Eye (tissue), 1 donor: ENCODE results near the gene GRID1.

Experiments used
- DNase-seq: peaks from one replicate; pipeline ENCODE4 v3.0.0-alpha.2; 2015

The GRID1 gene

DNA sequence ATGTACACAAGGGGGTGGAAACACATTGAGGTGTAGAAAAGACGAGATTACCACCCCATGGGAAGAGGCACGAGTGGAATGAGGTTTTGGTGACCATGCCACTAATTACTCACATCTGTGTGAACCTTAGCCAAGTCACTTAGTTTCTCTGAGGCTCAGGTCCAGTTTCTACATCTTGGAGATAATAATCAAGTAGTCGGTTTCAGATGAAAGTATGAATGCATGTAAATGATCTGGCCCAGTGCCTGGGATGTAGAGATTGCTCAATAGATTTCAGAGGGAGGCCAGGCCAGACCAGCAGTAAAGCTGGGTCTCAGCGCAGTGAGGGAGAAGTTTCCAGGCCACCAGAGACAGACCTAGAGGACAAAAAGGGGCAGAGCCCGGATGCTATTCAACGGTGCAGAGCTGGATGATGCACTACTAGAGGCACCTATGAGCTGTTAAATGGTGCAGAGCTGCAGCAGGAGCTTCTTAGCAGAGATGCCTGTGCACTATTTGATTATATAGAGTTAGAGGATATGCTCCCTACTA lies 725.1 kb downstream of the GRID1 start:
- DNase-seq, result no peak

GRCh38 chr10:85638797-85639196 lies 727.8 kb downstream of the GRID1 start:
- DNase-seq, result no peak

- peak; percentile 26 for DNase-seq
Measured at GRCh38 chr10:85635650-85636049, 730.9 kb downstream of the GRID1 start.

DNA sequence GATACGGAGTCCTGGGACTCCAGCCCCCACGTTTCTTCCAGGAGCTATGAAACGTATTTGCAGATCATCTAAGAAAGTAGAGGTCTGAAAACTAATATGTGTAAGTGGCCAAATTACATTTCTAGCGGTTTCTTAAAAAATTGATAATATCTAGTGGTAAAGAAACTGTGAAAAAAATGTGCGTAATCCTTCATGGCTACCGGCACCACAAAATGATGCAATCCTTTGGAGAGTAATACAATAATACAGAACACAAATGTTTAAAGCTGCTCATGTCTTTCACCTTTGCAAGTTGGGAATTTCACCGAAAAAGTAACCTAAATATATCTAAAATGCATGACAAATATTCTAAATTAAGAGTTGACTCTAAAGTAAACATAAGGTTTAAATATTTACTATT lies 742.1 kb downstream of the GRID1 start:
- no peak for DNase-seq

- DNase-seq, result no peak
Measured at GRCh38 chr10:85623758-85624157, 742.8 kb downstream of the GRID1 start.

GRCh38 chr10:85623342-85623741 lies 743.3 kb downstream of the GRID1 start:
- DNase-seq, result no peak

- DNase-seq, result no peak
Measured at GRCh38 chr10:85622425-85622824, 744.2 kb downstream of the GRID1 start.

DNA sequence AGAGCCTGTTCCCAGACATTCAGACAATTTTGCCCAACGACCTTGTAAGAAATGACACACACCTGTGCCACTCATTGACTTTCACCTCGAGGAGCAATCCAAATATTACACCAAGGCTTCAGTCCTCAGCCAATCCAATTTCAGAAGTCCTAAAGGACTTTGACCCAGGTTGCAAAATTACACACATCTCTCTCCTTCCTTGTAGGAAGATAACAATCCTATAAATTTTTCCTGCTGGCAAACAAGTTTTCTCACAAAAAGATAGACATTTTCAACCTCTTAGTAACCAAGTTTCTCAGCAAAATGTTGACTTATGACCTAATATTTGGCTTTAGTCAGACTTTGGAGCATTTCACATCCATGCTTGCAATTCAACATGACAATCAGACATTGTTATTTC lies 745.0 kb downstream of the GRID1 start:
- no peak for DNase-seq

- no peak for DNase-seq
Measured at GRCh38 chr10:85620807-85621206, 745.8 kb downstream of the GRID1 start.

GRCh38 chr10:85619832-85620231 lies 746.8 kb downstream of the GRID1 start:
- DNase-seq, result no peak

GRCh38 chr10:85618841-85619240 lies 747.8 kb downstream of the GRID1 start:
- no peak for DNase-seq

DNA sequence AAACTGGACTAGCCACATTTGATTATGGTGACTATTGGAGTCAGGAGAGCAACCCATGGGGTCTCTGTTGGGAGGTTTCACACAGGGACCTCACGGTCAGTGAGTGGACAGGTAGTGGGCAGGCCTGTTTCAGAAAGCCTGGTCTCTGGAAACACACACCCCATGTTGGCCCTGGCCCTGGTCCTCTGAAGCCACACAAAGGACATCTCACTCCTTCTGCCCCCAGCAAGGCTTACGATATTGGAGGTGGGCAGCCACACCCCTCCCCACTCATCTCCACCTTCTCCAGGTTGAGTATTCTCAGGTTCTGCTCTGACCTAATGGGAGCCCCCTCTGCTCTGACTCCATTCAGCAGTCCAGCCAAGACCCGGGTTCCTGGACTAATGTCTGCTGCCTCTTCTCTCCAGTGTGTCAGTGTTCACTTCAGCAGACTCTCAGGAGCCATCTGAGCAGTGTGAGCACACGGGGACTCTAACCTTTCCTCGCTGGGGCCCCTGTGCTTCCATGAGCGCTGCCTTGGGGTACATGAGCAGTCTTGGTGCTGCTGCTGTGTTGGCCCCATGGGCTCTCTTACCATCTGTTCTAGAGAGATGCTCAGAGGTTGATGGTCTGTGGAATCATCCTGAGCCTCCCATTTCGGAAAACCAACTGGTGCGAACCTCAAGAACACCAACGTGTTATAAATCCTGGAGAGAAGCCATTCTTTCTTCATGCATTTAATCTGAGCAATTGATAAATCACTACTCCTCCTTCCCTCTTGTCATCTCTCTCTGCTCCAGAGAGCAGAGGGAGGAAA lies 748.6 kb downstream of the GRID1 start:
- DNase-seq, result no peak

- no peak for DNase-seq
Measured at GRCh38 chr10:85615556-85615955, 751.0 kb downstream of the GRID1 start.

- no peak for DNase-seq
Measured at GRCh38 chr10:85614981-85615380, 751.6 kb downstream of the GRID1 start.

GRCh38 chr10:85614566-85614965 lies 752.0 kb downstream of the GRID1 start:
- DNase-seq, result no peak

DNA sequence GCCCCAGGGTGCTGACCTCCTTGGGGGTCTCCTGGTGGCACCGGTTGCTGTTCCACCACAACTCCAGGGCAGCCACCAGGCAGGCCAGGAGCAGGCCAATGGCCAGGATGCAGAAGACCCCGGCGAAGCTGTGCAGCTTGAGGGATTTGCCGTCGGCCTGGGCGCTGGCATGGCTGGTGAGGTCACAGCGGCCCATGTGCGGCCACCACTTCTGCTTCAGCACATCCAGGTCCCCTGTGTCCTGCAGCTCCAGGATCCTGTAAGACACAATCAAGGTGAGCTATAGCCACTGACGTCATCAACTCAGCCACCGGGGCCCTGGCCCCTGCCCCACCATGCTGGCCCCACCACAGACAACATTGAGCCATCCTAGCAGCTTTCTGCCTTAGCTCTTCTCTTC lies 753.2 kb downstream of the GRID1 start:
- DNase-seq, result no peak

GRCh38 chr10:85612833-85613232 lies 753.8 kb downstream of the GRID1 start:
- no peak for DNase-seq

DNA sequence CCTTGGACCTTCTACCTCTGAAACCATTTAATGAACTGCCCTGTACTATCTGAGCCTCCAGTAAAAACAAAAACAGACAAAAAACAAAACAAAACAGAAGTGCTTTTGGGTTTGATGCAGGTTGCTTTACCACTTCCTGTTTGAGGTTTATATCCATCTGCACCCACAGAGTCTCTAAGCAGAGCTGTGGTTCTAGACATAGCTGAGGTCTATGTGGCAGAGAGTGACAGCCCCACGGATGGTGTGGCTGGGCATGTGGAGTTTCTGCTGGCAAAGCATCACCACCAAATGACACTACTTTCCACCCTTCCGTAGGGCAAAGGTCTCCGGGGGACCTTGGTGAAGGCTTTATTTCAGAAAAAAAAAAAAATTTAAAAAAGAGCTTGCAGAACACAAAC lies 754.2 kb downstream of the GRID1 start:
- DNase-seq, result no peak

- DNase-seq, result no peak
Measured at GRCh38 chr10:85611746-85612377, 754.7 kb downstream of the GRID1 start.

- DNase-seq, result peak; percentile 74
Measured at GRCh38 chr10:85611093-85611740, 755.4 kb downstream of the GRID1 start.

GRCh38 chr10:85610381-85611092 lies 756.1 kb downstream of the GRID1 start:
- DNase-seq, result no peak

DNA sequence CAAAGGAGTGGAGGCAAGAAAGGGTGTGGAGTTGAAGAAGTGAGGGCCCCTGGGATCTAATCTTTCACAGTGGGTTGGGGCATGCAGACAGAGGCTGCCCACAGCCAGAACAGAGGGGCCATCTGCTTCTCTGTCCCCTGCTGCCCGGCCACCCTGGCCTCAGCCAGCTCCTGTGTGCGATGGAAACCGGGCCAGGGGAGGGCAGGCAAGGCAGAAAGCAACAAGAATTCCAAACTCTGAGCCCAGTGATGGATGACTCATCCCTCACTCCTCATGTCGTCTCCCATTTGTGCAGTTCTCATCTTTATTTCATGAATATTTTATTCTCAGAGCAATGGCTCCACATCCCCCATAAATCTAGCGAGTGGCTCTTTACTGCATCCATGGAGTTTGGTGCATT lies 757.1 kb downstream of the GRID1 start:
- DNase-seq, result no peak

- DNase-seq, result no peak
Measured at GRCh38 chr10:85608706-85609105, 757.9 kb downstream of the GRID1 start.
